H7 (cell line): Measurements from ENCODE around the gene DRC7. TPM values are rescaled to one million over a fixed set of nuclear protein-coding genes. Genes with fewer than 3 reads are reported as not detected.
"Not testable (repeated sequence)": the region's sequence is repeated elsewhere in the genome, so short reads cannot be mapped to it uniquely, and the experiment has no call there.

Experiments used
- DNase-seq: peaks from one replicate; pipeline ENCODE4 v3.0.0; 2012
- H3K27me3 ChIP-seq: 2 replicates; pipeline ENCODE4 v1.6.0; 2011; ENCODE audit warnings: mild to moderate bottlenecking, low read length; ENCODE audit not compliant: control insufficient read depth, insufficient read depth
- H3K36me3 ChIP-seq: replicated peaks from 2 replicates; pipeline ENCODE4 v1.5.1; 2011; ENCODE audit warnings: low read length; ENCODE audit not compliant: control insufficient read depth, insufficient read depth
- H3K4me3 ChIP-seq: 2 replicates; pipeline ENCODE4 v1.5.1; 2011; ENCODE audit warnings: low read depth, mild to moderate bottlenecking, control low read depth, low read length, moderate library complexity; ENCODE audit not compliant: insufficient read depth
- total RNA-seq: library from RNA; depleted of rRNA; stranded (reverse); fragments of >200 nt; shearing (Covaris generic); gene quantifications from 2 replicates; pipeline ENCODE4 v1.2.3, GENCODE V29; 2014

Gene DRC7
- total RNA-seq, 1 experiment from 2014 or later: 0.03 TPM

DNA sequence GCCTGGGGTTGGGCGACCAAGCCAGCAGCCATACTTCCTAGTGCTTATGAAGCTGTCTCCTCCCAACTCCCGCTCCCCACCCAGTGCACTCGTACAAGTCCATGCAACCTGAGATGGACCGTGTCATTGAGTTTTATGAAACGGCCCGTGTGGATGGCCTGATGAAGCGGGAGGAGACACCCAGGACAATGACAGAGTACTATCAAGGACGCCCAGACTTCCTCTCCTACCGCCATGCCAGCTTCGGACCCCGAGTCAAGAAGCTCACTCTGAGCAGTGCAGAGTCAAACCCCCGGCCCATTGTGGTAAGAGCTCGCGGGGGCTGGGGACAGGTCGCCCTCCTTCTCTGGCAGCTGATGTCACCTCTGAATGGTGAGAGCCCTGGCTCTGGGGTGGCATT is 29.9 kb downstream of the DRC7 start:
- H3K36me3 ChIP-seq: no peaks in the 10 kb centered on the region
- peak; percentile 28 for DNase-seq
- no peak overlapping the region for H3K4me3 ChIP-seq
- no peaks in the 10 kb centered on the region for H3K27me3 ChIP-seq

GRCh38 chr16:57725151-57725550 is 30.5 kb downstream of the DRC7 start:
- no peak for DNase-seq
- Histone ChIP-seq H3K27me3 (no peaks in the 10 kb centered on the region), H3K4me3 (no peak overlapping the region), H3K36me3 (no peaks in the 10 kb centered on the region)

- H3K27me3 ChIP-seq: no peaks in the 10 kb centered on the region
- DNase-seq: no peak
- no peak overlapping the region for H3K4me3 ChIP-seq
- H3K36me3 ChIP-seq: no peaks in the 10 kb centered on the region
These were observed 30.9 kb downstream of the DRC7 start for GRCh38 chr16:57725554-57725953.

- Histone ChIP-seq H3K27me3 (no peaks in the 10 kb centered on the region), H3K4me3 (no peak overlapping the region), H3K36me3 (no peaks in the 10 kb centered on the region)
- DNase-seq: peak; percentile 40
These were observed 31.4 kb downstream of the DRC7 start for GRCh38 chr16:57725976-57726375.

- Histone ChIP-seq H3K27me3 (no peaks in the 10 kb centered on the region), H3K4me3 (no peak overlapping the region), H3K36me3 (no peaks in the 10 kb centered on the region)
- DNase-seq: no peak
These were observed 31.9 kb downstream of the DRC7 start for GRCh38 chr16:57726433-57726947.

- peak; percentile 42 for DNase-seq
- Histone ChIP-seq H3K27me3 (no peaks in the 10 kb centered on the region), H3K36me3 (no peaks in the 10 kb centered on the region), H3K4me3 (no peak overlapping the region)
These were observed 33.0 kb downstream of the DRC7 start for GRCh38 chr16:57727610-57728009.

GRCh38 chr16:57728336-57729181 is 34.0 kb downstream of the DRC7 start:
- Histone ChIP-seq H3K27me3 (no peaks in the 10 kb centered on the region), H3K4me3 (no peak overlapping the region), H3K36me3 (no peaks in the 10 kb centered on the region)
- DNase-seq: no peak

- no peak for DNase-seq
- no peak overlapping the region for H3K4me3 ChIP-seq
- H3K36me3 ChIP-seq: no peaks in the 10 kb centered on the region
- no peaks in the 10 kb centered on the region for H3K27me3 ChIP-seq
These were observed 34.5 kb downstream of the DRC7 start for GRCh38 chr16:57729182-57729484.

DNA sequence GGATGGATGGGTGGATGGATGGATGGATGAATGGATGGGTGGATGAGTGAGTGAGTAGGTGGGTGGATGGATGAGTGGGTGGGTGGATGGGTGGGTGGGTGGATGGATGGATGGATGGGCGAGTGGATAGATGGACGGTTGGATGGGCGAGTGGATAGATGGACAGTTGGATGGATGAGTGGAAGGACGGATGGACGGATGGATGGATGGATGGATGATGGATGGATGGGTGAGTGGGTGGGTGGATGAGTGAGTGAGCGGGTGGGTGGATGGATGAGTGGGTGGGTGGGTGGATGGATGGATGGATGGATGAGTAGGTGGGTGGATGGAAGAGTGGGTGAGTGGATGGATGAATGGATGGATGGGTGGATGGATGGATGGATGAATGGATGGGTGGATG is 35.2 kb downstream of the DRC7 start:
- not testable (repeated sequence) for H3K27me3 ChIP-seq, DNase-seq, H3K4me3 ChIP-seq, H3K36me3 ChIP-seq

- no peak for DNase-seq
- Histone ChIP-seq H3K4me3 (no peak overlapping the region), H3K36me3 (no peaks in the 10 kb centered on the region), H3K27me3 (no peaks in the 10 kb centered on the region)
These were observed 36.4 kb downstream of the DRC7 start for GRCh38 chr16:57730771-57731730.

- no peaks in the 10 kb centered on the region; the same call in 1 of the 2 replicates for H3K36me3 ChIP-seq
- no peak for DNase-seq
- no peak overlapping the region for H3K4me3 ChIP-seq
These were observed 37.4 kb downstream of the DRC7 start for GRCh38 chr16:57732037-57732436.

GRCh38 chr16:57732714-57733113 is 38.1 kb downstream of the DRC7 start:
- DNase-seq: no peak
- no peaks in the 10 kb centered on the region for H3K27me3 ChIP-seq
- H3K36me3 ChIP-seq: no peaks in the 10 kb centered on the region; the same call in 1 of the 2 replicates
- no peak overlapping the region for H3K4me3 ChIP-seq

More at GRCh38 chr16:57732037-57732436, 37.4 kb downstream of the DRC7 start:
- no peaks in the 10 kb centered on the region for H3K27me3 ChIP-seq

DNA sequence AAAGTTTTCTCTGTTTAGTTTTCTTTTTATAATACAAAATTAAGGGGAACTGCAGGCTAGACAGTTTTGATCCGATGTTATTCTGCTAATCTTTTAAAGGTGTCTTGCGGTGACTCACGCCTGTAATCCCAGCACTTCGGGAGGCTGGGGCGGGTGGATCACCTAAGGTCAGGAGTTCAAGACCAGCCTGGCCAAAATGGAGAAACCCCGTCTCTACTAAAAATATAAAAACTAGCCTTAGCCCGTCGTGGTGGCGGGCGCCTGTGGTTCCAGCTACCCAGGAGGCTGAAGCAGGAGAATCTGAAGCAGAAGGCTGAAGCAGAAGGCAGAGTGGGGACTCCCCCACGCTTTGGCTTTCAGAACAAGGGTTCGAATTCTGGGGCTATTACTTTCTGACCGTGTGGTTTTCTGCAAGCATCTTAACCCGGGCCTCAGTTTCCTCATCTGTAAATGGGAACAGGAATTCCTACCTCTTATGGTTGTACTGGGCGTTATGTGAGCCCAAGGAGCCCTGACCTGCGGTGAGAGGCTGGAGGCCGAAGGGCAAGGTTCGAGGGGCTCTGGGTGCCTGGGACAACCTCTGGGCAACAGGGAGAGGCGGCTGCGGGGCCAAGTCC is 39.8 kb downstream of the DRC7 start:
- H3K36me3 ChIP-seq: no peaks in the 10 kb centered on the region; the same call in 1 of the 2 replicates
- H3K27me3 ChIP-seq: no peaks in the 10 kb centered on the region
- no peak for DNase-seq
- peak overlapping the region; percentile 67 for H3K4me3 ChIP-seq

DNA sequence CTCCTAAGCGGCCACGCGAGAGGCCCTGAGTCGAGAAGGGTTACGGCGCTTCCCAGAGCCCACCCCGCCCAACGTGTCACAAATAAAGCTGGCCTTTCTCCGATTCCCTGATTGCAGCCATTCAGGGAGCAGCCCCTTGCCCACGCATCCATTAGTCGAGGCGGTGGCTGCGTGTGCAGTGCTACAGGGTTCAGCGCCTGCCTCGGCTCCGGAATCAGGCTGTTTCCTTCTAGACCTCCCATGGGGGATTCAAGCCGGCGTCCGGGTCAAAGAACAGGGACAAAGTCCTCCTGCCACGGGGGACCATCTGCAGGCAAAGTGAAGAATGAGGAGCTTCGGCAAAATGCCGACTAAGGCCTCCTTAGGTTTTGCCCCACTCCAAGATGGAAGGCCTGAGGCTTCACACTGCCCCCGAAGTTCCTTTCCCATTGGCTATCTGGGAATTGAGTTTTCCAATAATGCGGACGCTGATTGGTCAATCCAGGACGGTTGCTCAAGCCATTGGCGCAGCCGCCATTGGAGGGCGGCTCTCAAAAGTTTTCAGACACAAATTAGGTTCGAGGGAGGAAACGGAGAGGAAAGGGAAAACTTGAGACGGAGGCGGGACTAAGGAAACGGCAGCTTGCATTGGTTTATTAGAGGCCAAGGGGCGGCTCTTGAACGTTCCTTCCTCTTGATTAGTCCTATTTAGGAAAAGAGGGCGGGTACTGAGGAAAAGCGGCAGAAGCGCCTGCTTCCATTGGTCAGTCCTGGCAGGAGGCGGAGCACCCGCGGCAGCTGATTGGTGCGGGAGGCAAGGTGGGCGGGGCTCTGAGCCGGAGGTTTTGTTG is 40.5 kb downstream of the DRC7 start:
- Histone ChIP-seq H3K36me3 (no peaks in the 10 kb centered on the region; the same call in 1 of the 2 replicates), H3K4me3 (peak overlapping the region; percentile 73), H3K27me3 (no peaks in the 10 kb centered on the region)
- DNase-seq: peak; percentile 99
